ENCODE results near the gene ABCG1. TPM values are rescaled to one million over a fixed set of nuclear protein-coding genes. Genes with fewer than 3 reads are reported as not detected.

The ABCG1 gene
- total and polyA plus RNA-seq, 12 donors, result 5.5 to 26.2 (median 14.6) TPM

GRCh38 chr21:42294273-42294880 lies 75.4 kb downstream of the ABCG1 start:
- peaks cover 0 to 75% (median 10%) of the 10 kb centered on the region in 9 donors for H3K36me3 ChIP-seq
- ATAC-seq (peak in 1 of 8 donors; percentile 9), DNase-seq (no peak)
- H3K9me3 ChIP-seq, result no peaks in the 10 kb centered on the region
- H3K4me3 ChIP-seq, result no peak overlapping the region
- intact Hi-C loops (cut with DNase I), result no loop called here
- TF ChIP-seq, protein P1, sequence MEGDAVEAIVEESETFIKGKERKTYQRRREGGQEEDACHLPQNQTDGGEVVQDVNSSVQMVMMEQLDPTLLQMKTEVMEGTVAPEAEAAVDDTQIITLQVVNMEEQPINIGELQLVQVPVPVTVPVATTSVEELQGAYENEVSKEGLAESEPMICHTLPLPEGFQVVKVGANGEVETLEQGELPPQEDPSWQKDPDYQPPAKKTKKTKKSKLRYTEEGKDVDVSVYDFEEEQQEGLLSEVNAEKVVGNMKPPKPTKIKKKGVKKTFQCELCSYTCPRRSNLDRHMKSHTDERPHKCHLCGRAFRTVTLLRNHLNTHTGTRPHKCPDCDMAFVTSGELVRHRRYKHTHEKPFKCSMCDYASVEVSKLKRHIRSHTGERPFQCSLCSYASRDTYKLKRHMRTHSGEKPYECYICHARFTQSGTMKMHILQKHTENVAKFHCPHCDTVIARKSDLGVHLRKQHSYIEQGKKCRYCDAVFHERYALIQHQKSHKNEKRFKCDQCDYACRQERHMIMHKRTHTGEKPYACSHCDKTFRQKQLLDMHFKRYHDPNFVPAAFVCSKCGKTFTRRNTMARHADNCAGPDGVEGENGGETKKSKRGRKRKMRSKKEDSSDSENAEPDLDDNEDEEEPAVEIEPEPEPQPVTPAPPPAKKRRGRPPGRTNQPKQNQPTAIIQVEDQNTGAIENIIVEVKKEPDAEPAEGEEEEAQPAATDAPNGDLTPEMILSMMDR (IDR thresholded peaks at IDR 0.05), result no peak
- WGBS, 2 donors, result 93 to 95% methylated on average over 22 of the region's 22 CpGs
- H3K27ac ChIP-seq, result no peak overlapping the region
- H3K4me1 ChIP-seq, result peaks cover 0 to 12% (median 5%) of the 10 kb centered on the region in 9 donors
- H3K27me3 ChIP-seq, result no peaks in the 10 kb centered on the region

DNA sequence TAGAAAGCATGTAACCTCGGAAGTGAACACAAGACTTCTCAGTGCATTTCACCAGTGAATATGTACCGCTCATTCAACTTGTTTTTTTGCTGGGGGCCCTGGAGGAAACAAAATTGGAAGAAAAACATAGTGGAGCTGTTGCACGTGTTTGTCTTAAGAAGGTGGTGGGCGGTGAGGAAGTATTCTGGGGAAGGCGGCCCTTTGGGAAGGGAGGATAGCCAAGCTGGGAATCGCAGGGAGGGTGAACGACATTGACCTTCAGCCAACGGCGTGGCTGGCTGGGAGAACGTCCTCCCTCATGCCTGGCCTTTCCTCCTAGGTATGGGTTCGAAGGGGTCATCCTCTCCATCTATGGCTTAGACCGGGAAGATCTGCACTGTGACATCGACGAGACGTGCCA lies 76.9 kb downstream of the ABCG1 start:
- Histone ChIP-seq H3K4me3 (no peak overlapping the region), H3K27ac (no peak overlapping the region), H3K27me3 (no peaks in the 10 kb centered on the region), H3K4me1 (peaks cover 6 to 26% (median 16%) of the 10 kb centered on the region in 9 donors), H3K36me3 (peaks cover 0 to 60% (median 9%) of the 10 kb centered on the region in 9 donors), H3K9me3 (no peaks in the 10 kb centered on the region)
- intact Hi-C loops (cut with DNase I), result no loop called here
- DNase-seq (no peak), ATAC-seq (no peak)
- TF ChIP-seq, protein P1 (IDR thresholded peaks at IDR 0.05), result no peak
- WGBS, 2 donors, result 77 to 83% methylated on average over 15 of the region's 15 CpGs

- TF ChIP-seq, protein P1 (IDR thresholded peaks at IDR 0.05), result no peak
- intact Hi-C loops (cut with DNase I), result no loop called here
- Histone ChIP-seq H3K27ac (no peak overlapping the region), H3K4me1 (peaks cover 6 to 33% (median 22%) of the 10 kb centered on the region in 9 donors), H3K9me3 (no peaks in the 10 kb centered on the region), H3K36me3 (peaks cover 0 to 54% (median 2%) of the 10 kb centered on the region in 9 donors), H3K4me3 (no peak overlapping the region), H3K27me3 (no peaks in the 10 kb centered on the region)
- no peak for ATAC-seq
- 90 to 92% methylated on average over 7 of the region's 7 CpGs for WGBS, 2 donors
- no peak for DNase-seq
These were observed 77.6 kb downstream of the ABCG1 start for GRCh38 chr21:42296501-42296900.

- Histone ChIP-seq H3K4me1 (peaks cover 10 to 40% (median 31%) of the 10 kb centered on the region in 9 donors), H3K27ac (no peak overlapping the region), H3K4me3 (no peak overlapping the region), H3K27me3 (no peaks in the 10 kb centered on the region), H3K9me3 (no peaks in the 10 kb centered on the region), H3K36me3 (peaks cover 0 to 45% (median 0%) of the 10 kb centered on the region in 9 donors)
- TF ChIP-seq, protein P1 (IDR thresholded peaks at IDR 0.05), result no peak
- intact Hi-C loops (cut with DNase I), result no loop called here
- WGBS, 2 donors, result 86 to 89% methylated on average over 9 of the region's 9 CpGs
- DNase-seq (no peak), ATAC-seq (no peak)
These were observed 78.4 kb downstream of the ABCG1 start for GRCh38 chr21:42297377-42297776.

Data from heart right ventricle (tissue), 16 donors.